Hepatocyte (in vitro differentiated cells): ENCODE measurements around the gene EIF6.

Experiments used
- CTCF ChIP-seq: fragments of 200-600 bp; sonication (generic); IDR thresholded peaks from 2 replicates; pipeline ENCODE4 v1.5.1; 2016; ENCODE audit warnings: antibody characterized with exemption, mild to moderate bottlenecking; ENCODE audit not compliant: poor library complexity
- EZH2 ChIP-seq: fragments of 200-600 bp; sonication (generic); IDR thresholded peaks from 2 replicates; pipeline ENCODE4 v1.6.1; 2016; ENCODE audit warnings: antibody characterized with exemption, mild to moderate bottlenecking, borderline replicate concordance
- EZH2phosphoT487 ChIP-seq: fragments of 200-600 bp; sonication (generic); IDR thresholded peaks from one replicate; pipeline ENCODE4 v1.6.1; 2018; ENCODE audit warnings: antibody characterized with exemption, mild to moderate bottlenecking, low read depth, moderate library complexity; ENCODE audit not compliant: unreplicated experiment, severe bottlenecking

- TF ChIP-seq CTCF: no peak
- no peak for TF ChIP-seq EZH2phosphoT487
- TF ChIP-seq EZH2: no peak
These were observed 5.5 kb downstream of the EIF6 start for GRCh38 chr20:35279040-35279439.
